Measurements from ENCODE around the gene ATXN10.
"Not testable (repeated sequence)": the region's sequence is repeated elsewhere in the genome, so short reads cannot be mapped to it uniquely, and the experiment has no call there.

The ATXN10 gene

DNA sequence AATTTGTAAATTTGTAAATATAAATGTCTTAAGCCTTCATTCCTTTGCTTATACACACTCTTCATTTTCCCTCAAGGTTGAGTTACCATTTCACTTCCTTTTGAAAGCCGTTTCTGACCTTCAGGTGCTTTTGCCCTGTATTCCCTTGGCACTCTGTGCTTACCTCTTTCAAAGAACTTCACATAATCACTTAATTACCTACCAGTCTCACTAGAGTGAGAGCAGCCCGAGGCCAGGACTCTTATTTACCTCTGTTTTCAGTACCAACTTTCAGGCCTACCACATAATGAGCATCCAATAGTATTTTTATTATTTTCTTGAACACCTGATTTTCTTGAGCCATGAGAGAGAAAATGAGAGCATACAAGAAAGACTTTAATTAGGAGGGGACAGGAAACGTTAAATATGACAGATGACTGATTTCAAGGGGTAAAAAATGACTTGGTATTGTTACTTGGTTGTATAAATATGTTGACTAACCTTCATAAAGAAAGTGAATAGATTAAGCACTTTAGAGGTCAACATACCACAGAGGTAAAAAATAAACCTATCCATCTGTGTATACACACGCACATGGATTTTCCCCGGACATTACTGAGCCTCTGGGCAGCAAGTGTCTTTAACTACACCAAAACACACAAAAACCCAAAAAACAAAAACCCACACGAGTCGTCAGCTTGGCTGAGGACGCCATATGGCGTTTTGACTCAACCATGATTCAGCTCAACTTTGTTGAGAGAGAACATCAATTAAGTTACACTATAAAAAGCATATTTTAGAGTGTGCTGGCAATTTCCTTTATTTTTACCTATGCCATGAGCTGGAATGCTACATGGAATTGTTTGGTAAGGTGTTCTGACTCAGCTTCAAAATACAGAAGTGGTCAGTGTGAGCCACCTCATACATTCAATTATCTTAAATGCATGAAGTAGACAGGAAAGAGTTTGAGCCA lies 7.6 kb downstream of the ATXN10 start:
- no peak overlapping the region for H3K4me3 Mint-ChIP-seq
- peaks cover 14% of the 10 kb centered on the region for H3K36me3 Mint-ChIP-seq (ENCODE audit: low read depth)
- peaks cover 3% of the 10 kb centered on the region for H3K27me3 Mint-ChIP-seq
- peaks cover 14% of the 10 kb centered on the region for H3K4me1 Mint-ChIP-seq (ENCODE audit: low read depth)
- intact Hi-C loops (cut with micrococcal nuclease) = no loop called here
- no peaks in the 10 kb centered on the region for H3K9me3 Mint-ChIP-seq
- no peak overlapping the region for H3K27ac Mint-ChIP-seq

- peaks cover 8% of the 10 kb centered on the region for H3K4me1 Mint-ChIP-seq (ENCODE audit: low read depth)
- no peaks in the 10 kb centered on the region for H3K9me3 Mint-ChIP-seq
- peaks cover 3% of the 10 kb centered on the region for H3K27me3 Mint-ChIP-seq
- intact Hi-C loops (cut with micrococcal nuclease) = no loop called here
- peaks cover 9% of the 10 kb centered on the region for H3K36me3 Mint-ChIP-seq (ENCODE audit: low read depth)
- no peak overlapping the region for H3K27ac Mint-ChIP-seq
- no peak overlapping the region for H3K4me3 Mint-ChIP-seq
Observed at GRCh38 chr22:45680932-45681700, 9.5 kb downstream of the ATXN10 start.

DNA sequence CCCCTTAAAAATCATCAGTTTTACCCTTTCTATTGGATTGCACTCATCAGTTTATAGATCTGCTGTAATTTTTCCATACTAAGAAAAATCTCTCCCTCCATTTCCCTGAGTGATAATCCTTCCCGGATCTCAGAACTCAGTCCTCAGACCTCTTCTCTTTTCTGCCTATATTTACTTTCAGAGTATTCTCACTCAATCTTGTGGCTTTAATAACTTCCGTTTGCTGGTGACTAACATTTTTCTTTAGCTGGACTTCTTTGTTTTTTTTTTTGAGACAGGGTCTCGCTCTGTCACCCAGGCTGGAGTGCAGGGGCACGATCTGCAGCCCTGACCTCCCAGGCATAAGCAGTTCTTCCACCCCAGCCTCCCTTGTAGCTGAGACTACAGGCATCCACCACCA lies 10.4 kb downstream of the ATXN10 start:
- no peaks in the 10 kb centered on the region for H3K9me3 Mint-ChIP-seq
- H3K27ac Mint-ChIP-seq = no peak overlapping the region
- intact Hi-C loops (cut with micrococcal nuclease) = no loop called here
- H3K27me3 Mint-ChIP-seq = peaks cover 3% of the 10 kb centered on the region
- H3K36me3 Mint-ChIP-seq (ENCODE audit: low read depth) = no peaks in the 10 kb centered on the region
- H3K4me1 Mint-ChIP-seq (ENCODE audit: low read depth) = peaks cover 8% of the 10 kb centered on the region
- no peak overlapping the region for H3K4me3 Mint-ChIP-seq

DNA sequence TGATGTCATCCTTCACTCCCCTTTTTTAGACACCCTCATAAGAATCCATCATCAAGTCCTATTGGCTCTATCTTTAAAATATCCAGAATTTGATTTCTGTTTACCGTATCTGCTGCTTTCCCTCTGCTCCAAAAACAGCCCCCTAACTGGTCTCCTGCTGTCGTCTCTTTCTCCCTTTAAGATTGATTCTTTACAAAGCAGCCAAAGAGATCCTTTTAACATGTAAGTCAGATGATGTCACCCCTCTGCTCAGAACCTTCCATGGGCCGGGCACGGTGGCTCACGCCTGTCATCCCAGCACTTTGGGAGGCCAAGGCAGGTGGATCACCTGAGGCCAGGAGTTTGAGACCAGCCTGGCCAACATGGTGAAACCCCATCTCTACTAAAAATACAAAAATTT lies 11.1 kb downstream of the ATXN10 start:
- H3K36me3 Mint-ChIP-seq (ENCODE audit: low read depth); H3K27ac Mint-ChIP-seq; H3K27me3 Mint-ChIP-seq; H3K9me3 Mint-ChIP-seq; H3K4me1 Mint-ChIP-seq (ENCODE audit: low read depth); H3K4me3 Mint-ChIP-seq; intact Hi-C loops (cut with micrococcal nuclease): not testable (repeated sequence)

GRCh38 chr22:45683248-45683647 lies 11.6 kb downstream of the ATXN10 start:
- peaks cover 3% of the 10 kb centered on the region for H3K27me3 Mint-ChIP-seq
- no peaks in the 10 kb centered on the region for H3K36me3 Mint-ChIP-seq (ENCODE audit: low read depth)
- no peaks in the 10 kb centered on the region for H3K9me3 Mint-ChIP-seq
- peaks cover 7% of the 10 kb centered on the region for H3K4me1 Mint-ChIP-seq (ENCODE audit: low read depth)
- H3K4me3 Mint-ChIP-seq = no peak overlapping the region
- intact Hi-C loops (cut with micrococcal nuclease) = no loop called here
- H3K27ac Mint-ChIP-seq = no peak overlapping the region

DNA sequence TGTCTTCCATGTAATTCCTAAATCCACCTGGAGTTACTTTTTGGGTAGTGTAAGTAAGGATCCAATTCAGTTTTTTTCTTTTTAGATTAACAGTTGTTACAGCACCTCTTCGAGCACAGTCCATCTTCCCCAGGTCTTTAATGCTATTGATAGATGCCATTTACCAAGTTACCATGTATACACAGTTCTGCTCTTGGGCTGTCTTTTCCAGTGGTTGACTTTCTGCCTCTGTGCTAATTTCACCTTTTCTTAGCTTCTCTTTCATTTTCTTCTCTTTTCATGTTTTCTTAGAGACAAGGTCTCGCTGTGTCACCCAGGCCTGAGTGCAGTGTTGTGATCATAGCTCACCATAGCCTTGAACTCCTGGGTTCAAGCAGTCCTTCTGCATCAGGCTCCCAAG lies 12.0 kb downstream of the ATXN10 start:
- H3K36me3 Mint-ChIP-seq (ENCODE audit: low read depth) = no peaks in the 10 kb centered on the region
- intact Hi-C loops (cut with micrococcal nuclease) = no loop called here
- no peak overlapping the region for H3K27ac Mint-ChIP-seq
- no peaks in the 10 kb centered on the region for H3K9me3 Mint-ChIP-seq
- peaks cover 3% of the 10 kb centered on the region for H3K27me3 Mint-ChIP-seq
- H3K4me1 Mint-ChIP-seq (ENCODE audit: low read depth) = peaks cover 11% of the 10 kb centered on the region
- H3K4me3 Mint-ChIP-seq = no peak overlapping the region

GRCh38 chr22:45684169-45684568 lies 12.5 kb downstream of the ATXN10 start:
- Mint-ChIP-seq H3K4me1 (ENCODE audit: low read depth) (peaks cover 10% of the 10 kb centered on the region), H3K4me3 (no peak overlapping the region), H3K36me3 (ENCODE audit: low read depth) (no peaks in the 10 kb centered on the region), H3K27ac (no peak overlapping the region), H3K27me3 (peaks cover 3% of the 10 kb centered on the region), H3K9me3 (no peaks in the 10 kb centered on the region)
- intact Hi-C loops (cut with micrococcal nuclease) = no loop called here

DNA sequence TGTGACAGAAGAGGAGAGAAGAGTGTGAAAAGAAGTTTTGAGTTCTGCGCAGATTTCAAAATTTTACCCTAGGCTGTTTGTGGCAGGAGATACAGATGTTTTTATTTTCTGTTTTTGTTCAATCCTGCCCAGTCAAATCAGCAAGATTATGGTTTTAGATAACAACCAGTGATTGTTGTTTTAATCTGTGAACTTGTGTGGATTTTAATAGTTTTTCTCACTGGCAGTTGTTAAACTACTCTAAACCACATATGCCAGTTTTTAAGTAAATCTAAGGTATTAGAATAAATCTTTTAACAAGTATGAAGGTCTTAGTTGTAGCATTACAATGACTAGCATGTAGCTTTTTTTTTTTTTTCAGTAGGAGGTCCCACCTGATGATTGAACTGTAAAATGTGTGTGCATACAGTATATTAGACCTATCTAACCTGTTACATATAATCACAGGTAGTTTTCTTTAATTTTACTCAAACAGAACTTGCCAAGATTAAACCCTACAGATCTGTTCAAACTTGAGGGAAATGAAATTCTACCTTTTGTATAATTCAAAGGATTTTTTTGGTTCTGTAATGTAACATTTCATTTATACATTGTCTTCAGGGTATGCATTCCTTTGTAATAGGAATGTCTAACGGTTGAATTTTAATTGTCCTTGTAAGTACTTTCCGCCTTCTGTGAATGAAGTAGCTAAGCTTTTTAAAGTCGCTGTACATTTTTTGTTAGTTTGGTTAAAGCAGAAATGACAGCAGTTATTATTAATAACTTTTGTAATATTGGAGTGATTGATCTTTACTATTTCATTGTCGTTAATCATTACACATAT lies 13.3 kb downstream of the ATXN10 start:
- Mint-ChIP-seq H3K27ac (no peak overlapping the region), H3K4me1 (ENCODE audit: low read depth) (peaks cover 10% of the 10 kb centered on the region), H3K9me3 (no peaks in the 10 kb centered on the region), H3K4me3 (no peak overlapping the region), H3K27me3 (peaks cover under 1% of the 10 kb centered on the region), H3K36me3 (ENCODE audit: low read depth) (peaks cover 4% of the 10 kb centered on the region)
- intact Hi-C loops (cut with micrococcal nuclease) = no loop called here

- H3K4me1 Mint-ChIP-seq (ENCODE audit: low read depth) = peaks cover 10% of the 10 kb centered on the region
- peaks cover 15% of the 10 kb centered on the region for H3K36me3 Mint-ChIP-seq (ENCODE audit: low read depth)
- intact Hi-C loops (cut with micrococcal nuclease) = no loop called here
- no peak overlapping the region for H3K4me3 Mint-ChIP-seq
- H3K27ac Mint-ChIP-seq = no peak overlapping the region
- no peaks in the 10 kb centered on the region for H3K27me3 Mint-ChIP-seq
- H3K9me3 Mint-ChIP-seq = no peaks in the 10 kb centered on the region
Observed at GRCh38 chr22:45686004-45686403, 14.4 kb downstream of the ATXN10 start.

DNA sequence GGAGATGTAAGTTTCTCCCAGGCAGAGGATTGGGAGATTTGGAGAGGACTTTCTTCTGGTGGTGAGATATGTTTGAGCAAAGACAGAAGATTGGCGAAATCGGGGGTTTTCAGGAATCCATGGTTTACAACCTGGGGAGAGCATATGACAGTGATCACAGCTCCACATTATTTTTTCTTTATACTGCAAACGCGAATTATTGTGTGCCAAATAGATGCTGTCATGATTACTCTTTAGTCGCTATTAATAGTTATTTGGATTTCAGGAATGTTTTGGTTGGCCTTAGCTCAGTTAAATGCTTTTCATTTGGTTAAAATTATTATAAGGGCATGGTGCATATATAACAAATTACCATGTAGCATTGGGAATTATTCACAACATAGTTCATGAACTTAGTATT lies 15.2 kb downstream of the ATXN10 start:
- H3K27ac Mint-ChIP-seq = no peak overlapping the region
- intact Hi-C loops (cut with micrococcal nuclease) = no loop called here
- no peaks in the 10 kb centered on the region for H3K9me3 Mint-ChIP-seq
- H3K4me1 Mint-ChIP-seq (ENCODE audit: low read depth) = peaks cover 10% of the 10 kb centered on the region
- H3K36me3 Mint-ChIP-seq (ENCODE audit: low read depth) = peaks cover 23% of the 10 kb centered on the region
- H3K27me3 Mint-ChIP-seq = no peaks in the 10 kb centered on the region
- no peak overlapping the region for H3K4me3 Mint-ChIP-seq

- no peak overlapping the region for H3K4me3 Mint-ChIP-seq
- intact Hi-C loops (cut with micrococcal nuclease) = no loop called here
- H3K4me1 Mint-ChIP-seq (ENCODE audit: low read depth) = peaks cover 10% of the 10 kb centered on the region
- peaks cover 32% of the 10 kb centered on the region for H3K36me3 Mint-ChIP-seq (ENCODE audit: low read depth)
- H3K27ac Mint-ChIP-seq = no peak overlapping the region
- no peaks in the 10 kb centered on the region for H3K9me3 Mint-ChIP-seq
- H3K27me3 Mint-ChIP-seq = no peaks in the 10 kb centered on the region
Observed at GRCh38 chr22:45688600-45689080, 17.0 kb downstream of the ATXN10 start.

- H3K4me3 Mint-ChIP-seq = no peak overlapping the region
- intact Hi-C loops (cut with micrococcal nuclease) = no loop called here
- H3K27me3 Mint-ChIP-seq = no peaks in the 10 kb centered on the region
- H3K27ac Mint-ChIP-seq = no peak overlapping the region
- H3K4me1 Mint-ChIP-seq (ENCODE audit: low read depth) = peaks cover 10% of the 10 kb centered on the region
- peaks cover 35% of the 10 kb centered on the region for H3K36me3 Mint-ChIP-seq (ENCODE audit: low read depth)
- no peaks in the 10 kb centered on the region for H3K9me3 Mint-ChIP-seq
Observed at GRCh38 chr22:45689211-45689610, 17.6 kb downstream of the ATXN10 start.

DNA sequence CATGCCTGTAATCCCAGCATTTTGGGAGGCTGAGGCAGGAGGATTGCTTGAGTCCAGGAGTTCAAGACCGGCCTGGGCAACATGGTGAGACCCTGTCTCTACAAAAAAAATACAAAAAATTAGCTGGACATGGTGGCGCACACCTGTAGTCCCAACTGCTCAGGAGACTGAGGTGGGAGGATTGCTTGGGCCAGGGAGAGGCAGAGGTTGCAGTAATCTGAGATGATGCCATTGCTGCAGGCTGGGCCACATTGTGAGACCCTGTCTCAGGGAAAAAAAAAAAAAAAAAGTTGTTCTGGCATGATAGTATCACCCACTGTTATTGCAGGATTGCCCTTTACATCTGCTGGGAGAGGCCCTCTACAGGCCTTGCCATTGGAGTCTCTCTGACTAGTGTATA lies 18.4 kb downstream of the ATXN10 start:
- peaks cover 42% of the 10 kb centered on the region for H3K36me3 Mint-ChIP-seq (ENCODE audit: low read depth)
- no peaks in the 10 kb centered on the region for H3K9me3 Mint-ChIP-seq
- intact Hi-C loops (cut with micrococcal nuclease) = no loop called here
- no peak overlapping the region for H3K4me3 Mint-ChIP-seq
- H3K27ac Mint-ChIP-seq = no peak overlapping the region
- peaks cover 10% of the 10 kb centered on the region for H3K4me1 Mint-ChIP-seq (ENCODE audit: low read depth)
- H3K27me3 Mint-ChIP-seq = no peaks in the 10 kb centered on the region

Measured in dendritic cell treated with granulocyte-macrophage colony-stimulating factor and Interleukin-4, amounts not matched to agents 40 ng/mL and 50 ng/mL, for 4 days (primary cell).